HG03354 (cell line): ENCODE measurements around the gene CCDC59.

Experiments used
- ATAC-seq: cut with Tn5 transposase; IDR thresholded peaks from one replicate; pipeline ENCODE4 v1.9.1; 2021; ENCODE audit warnings: mild to moderate bottlenecking; ENCODE audit not compliant: unreplicated experiment, poor library complexity, severe bottlenecking

Gene CCDC59

DNA sequence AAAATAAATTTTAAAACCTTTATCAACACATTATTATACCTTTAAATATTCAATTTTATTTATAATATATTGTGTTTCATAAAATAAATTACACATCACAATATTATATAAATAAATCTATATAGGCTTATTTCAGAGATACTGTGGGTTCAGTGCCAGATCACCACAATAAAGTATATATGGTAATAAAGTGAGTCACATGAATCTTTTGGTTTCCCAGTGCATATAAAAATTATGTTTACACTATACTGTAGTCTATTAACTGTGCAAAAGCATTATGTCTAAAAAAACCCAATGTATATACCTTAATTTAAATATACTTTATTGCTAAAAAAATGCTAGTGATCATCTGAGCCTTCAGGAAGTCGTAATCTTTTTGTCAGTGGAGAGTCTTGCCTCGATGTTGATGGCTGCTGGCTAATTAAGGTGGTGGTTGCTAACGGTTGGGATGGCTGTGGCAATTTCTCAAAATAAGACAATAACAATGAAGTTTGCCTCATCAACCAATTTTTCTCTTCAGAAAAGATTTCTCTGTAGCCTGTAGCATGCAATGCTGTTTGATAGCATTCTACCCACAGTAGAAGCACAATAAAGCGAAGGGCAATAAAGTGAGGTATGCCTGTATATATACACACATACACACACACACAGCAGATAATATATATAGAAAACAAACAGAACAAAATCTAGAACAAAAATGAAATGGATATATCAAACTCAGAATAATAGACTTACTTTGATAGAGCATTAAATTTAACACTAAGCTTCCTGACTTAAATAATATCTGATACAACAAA lies 32.4 kb downstream of the CCDC59 start:
- ATAC-seq = no peak

DNA sequence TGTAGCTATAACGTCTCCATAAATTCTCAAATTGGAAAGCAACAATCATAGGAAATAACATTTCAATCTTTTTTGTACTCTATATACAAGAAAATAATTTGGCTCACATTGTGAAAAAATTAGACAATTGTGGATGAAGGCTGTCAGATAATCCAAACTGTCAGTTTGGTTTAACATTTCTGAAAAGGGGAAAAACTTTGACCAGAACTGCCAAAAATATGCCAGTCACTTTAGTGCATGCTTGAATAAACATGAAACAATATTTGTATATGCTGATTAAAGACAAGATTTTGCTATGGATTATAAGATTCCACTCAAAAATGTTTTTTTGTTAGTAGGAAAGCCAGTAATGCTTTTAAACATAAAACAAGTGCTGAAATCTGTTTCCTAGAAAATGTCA lies 38.9 kb downstream of the CCDC59 start:
- no peak for ATAC-seq

DNA sequence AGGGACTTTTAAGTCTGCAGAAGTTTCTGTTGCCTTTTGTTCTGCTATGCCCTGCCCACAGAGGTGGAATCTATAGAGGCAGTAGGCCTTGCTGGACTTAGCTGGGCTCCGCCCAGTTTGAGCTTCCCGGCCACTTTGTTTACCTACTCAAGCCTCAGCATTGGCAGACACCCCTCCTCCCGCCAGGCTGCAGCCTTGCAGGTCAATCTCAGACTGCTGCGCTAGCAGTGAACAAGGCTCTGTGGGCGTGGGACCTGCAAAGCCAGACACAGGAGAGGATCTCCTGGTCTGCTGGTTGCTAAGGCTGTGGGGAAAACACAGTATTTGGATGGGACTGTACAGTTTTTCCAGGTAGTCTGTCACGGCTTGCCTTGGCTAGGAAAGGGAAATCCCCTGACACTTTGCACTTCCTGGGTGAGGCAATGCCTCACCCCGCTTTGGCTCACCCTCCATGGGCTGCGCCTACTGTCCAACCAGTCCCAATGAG lies 43.7 kb downstream of the CCDC59 start:
- no peak for ATAC-seq
